ENCODE data around the gene BASP1. TPM values are rescaled to one million over a fixed set of nuclear protein-coding genes. Genes with fewer than 3 reads are reported as not detected.
"Not testable (repeated sequence)": the region's sequence is repeated elsewhere in the genome, so short reads cannot be mapped to it uniquely, and the experiment has no call there.

Gene BASP1
- total RNA-seq, 5 donors from 2014 or later (not counting 1 experiment from before 2014, with no cell fraction given), result 0.47 to 4.6 (median 2.2) TPM

DNA sequence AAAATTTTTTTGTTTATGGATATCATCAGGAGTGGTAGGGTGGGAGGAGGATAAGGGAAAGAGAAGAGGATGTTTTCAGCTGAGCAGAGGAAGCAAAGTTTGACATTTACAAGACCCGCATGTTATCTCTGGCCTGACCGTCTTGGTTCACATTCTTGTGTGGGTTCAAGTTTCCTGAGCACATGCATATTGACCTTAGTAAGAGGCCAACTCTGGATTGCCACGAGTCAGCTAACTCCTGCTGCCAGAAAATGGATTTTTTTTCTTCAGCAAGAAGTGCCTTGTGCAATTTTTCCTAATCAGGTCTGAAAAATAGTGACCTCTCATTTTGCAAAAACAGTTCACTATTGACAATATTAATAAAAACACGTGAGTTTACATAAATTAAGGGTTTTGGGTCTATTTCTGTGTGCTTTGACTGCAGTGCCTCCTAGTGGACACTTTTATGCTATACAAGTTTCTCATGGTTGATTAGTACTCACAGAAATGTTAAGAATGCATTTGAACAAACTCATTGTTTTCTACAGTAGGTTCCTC lies 27.1 kb upstream of the BASP1 start:
- ChIA-PET CTCF (interaction anchor here in 1 of 2 donors (0.6 to 2.5 kb wide), 8 partner anchors 9 to 399 kb away, joined by 3 to 10 read pairs (median 3); no protein-coding TSS in a partner anchor), POLR2A (no interaction called here)
- Mint-ChIP-seq H3K4me1 (no peaks in the 10 kb centered on the region), H3K36me3 (no peaks in the 10 kb centered on the region), H3K27me3 (peaks cover 3 to 7% of the 10 kb centered on the region in 2 donors), H3K4me3 (no peak overlapping the region), H3K9me3 (no peaks in the 10 kb centered on the region), H3K27ac (no peak overlapping the region)
- H3K9me3 ChIP-seq, result no peaks in the 10 kb centered on the region
- ATAC-seq (replicated peaks in 1 of 4) (no peak), DNase-seq (peak in 3 of 35 experiments; percentile 2 to 33 (median 10))
- H3K27ac ChIP-seq (ENCODE audit: low read length), result no peak overlapping the region
- no peaks in the 10 kb centered on the region for H3K4me1 ChIP-seq (ENCODE audit: control insufficient read depth in 1 of 2, extremely low read depth in 1 of 2, insufficient read depth in 2 of 2, low read length in 2 of 2)
- 19% methylated on average over 3 of the region's 4 CpGs for WGBS (ENCODE audit: insufficient coverage)
- no peaks in the 10 kb centered on the region for H3K36me3 ChIP-seq (ENCODE audit: control insufficient read depth in 2 of 2, extremely low read depth in 1 of 2, insufficient read depth in 1 of 2, low read length in 1 of 2)
- H3K4me3 ChIP-seq (ENCODE audit: control insufficient read depth in 1 of 2, extremely low read depth in 1 of 2, low read length in 1 of 2), result no peak overlapping the region
- peaks cover 0 to 13% of the 10 kb centered on the region in 2 experiments for H3K27me3 ChIP-seq (replicated peaks in 1 of 2; ENCODE audit: control insufficient read depth in 2 of 2, extremely low read depth in 1 of 2, insufficient read depth in 2 of 2, low read length in 1 of 2)

DNA sequence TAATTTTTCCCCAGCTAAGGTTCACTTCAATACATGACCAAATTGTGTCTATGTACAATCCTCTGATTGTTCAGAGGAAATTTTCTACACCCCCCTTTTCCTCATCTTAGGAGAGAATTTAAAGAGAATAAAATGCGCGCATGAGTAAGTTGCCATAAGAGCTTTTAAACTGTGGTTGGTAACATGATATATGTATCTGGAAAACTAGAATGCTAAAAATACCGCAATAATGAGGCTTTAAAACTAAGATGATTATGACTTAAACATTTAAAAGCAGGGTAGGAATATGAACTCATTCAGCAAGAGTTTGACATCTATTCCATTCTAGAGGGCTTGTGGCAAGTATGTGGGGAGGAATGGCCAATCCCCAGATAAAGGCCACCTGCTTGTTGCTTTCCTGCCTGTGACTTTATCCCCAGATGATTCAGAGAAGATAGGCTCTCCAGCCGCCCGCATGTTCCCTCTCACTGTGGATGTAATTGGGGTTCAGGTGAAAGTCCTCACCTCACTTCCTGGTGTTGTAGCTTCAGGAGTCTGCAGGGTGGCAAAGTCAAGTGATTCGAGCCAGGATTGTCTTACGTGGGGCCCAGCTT lies 26.5 kb upstream of the BASP1 start:
- DNase-seq (no peak), ATAC-seq (replicated peaks in 1 of 4) (no peak)
- Histone ChIP-seq H3K36me3 (ENCODE audit: control insufficient read depth in 2 of 2, extremely low read depth in 1 of 2, insufficient read depth in 1 of 2, low read length in 1 of 2) (no peaks in the 10 kb centered on the region), H3K9me3 (no peaks in the 10 kb centered on the region), H3K4me3 (ENCODE audit: control insufficient read depth in 1 of 2, extremely low read depth in 1 of 2, low read length in 1 of 2) (no peak overlapping the region), H3K27me3 (replicated peaks in 1 of 2; ENCODE audit: control insufficient read depth in 2 of 2, extremely low read depth in 1 of 2, insufficient read depth in 2 of 2, low read length in 1 of 2) (peaks cover 0 to 13% of the 10 kb centered on the region in 2 experiments), H3K27ac (ENCODE audit: low read length) (no peak overlapping the region), H3K4me1 (ENCODE audit: control insufficient read depth in 1 of 2, extremely low read depth in 1 of 2, insufficient read depth in 2 of 2, low read length in 2 of 2) (no peaks in the 10 kb centered on the region)
- H3K4me3 Mint-ChIP-seq, result no peak overlapping the region
- no peak overlapping the region for H3K27ac Mint-ChIP-seq
- H3K4me1 Mint-ChIP-seq, result no peaks in the 10 kb centered on the region
- CTCF ChIA-PET, result interaction anchor here (0.7 to 2.5 kb wide), 6 partner anchors 9 to 1127 kb away, joined by 3 to 10 read pairs (median 3); no protein-coding TSS in a partner anchor
- no CpG with 5 or more reads among the region's 7 CpGs for WGBS (ENCODE audit: insufficient coverage)
- peaks cover 3 to 7% of the 10 kb centered on the region in 2 donors for H3K27me3 Mint-ChIP-seq
- no peaks in the 10 kb centered on the region for H3K36me3 Mint-ChIP-seq
- POLR2A ChIA-PET, result no interaction called here
- H3K9me3 Mint-ChIP-seq, result no peaks in the 10 kb centered on the region

DNA sequence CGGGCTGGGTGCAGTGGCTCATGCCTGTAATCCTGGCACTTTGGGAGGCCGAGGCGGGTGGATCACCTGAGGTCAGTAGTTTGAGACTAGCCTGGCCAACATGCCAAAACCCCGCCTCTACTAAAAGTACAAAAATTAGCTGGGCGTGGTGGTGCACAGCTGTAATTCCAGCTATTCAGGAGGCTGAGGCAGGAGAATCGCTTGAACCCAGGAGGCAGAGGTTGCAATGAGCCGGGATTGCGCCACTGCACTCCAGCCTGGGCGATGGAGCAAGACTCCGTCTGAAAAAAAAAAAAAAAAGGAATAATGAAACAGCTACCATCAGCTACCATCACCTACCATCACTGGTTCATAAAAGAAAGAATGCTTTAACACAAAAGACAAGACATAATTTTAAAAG lies 25.9 kb upstream of the BASP1 start:
- not testable (repeated sequence) for ATAC-seq (replicated peaks in 1 of 4); DNase-seq; H3K4me3 Mint-ChIP-seq; H3K27ac ChIP-seq (ENCODE audit: low read length); H3K27me3 ChIP-seq (replicated peaks in 1 of 2; ENCODE audit: control insufficient read depth in 2 of 2, extremely low read depth in 1 of 2, insufficient read depth in 2 of 2, low read length in 1 of 2); H3K9me3 Mint-ChIP-seq; H3K36me3 Mint-ChIP-seq; H3K27me3 Mint-ChIP-seq; H3K36me3 ChIP-seq (ENCODE audit: control insufficient read depth in 2 of 2, extremely low read depth in 1 of 2, insufficient read depth in 1 of 2, low read length in 1 of 2); H3K27ac Mint-ChIP-seq; H3K4me1 Mint-ChIP-seq; H3K4me3 ChIP-seq (ENCODE audit: control insufficient read depth in 1 of 2, extremely low read depth in 1 of 2, low read length in 1 of 2); H3K4me1 ChIP-seq (ENCODE audit: control insufficient read depth in 1 of 2, extremely low read depth in 1 of 2, insufficient read depth in 2 of 2, low read length in 2 of 2); H3K9me3 ChIP-seq
- 87% methylated on average over 5 of the region's 10 CpGs for WGBS (ENCODE audit: insufficient coverage)
- ChIA-PET CTCF (interaction anchor here (0.6 to 1.3 kb wide), 3 partner anchors 9 to 395 kb away, joined by 3 read pairs; no protein-coding TSS in a partner anchor), POLR2A (interaction anchor here in 1 of 2 donors (0.6 kb wide), 1 partner anchor 34 kb away, joined by 3 read pairs; no protein-coding TSS in a partner anchor)

DNA sequence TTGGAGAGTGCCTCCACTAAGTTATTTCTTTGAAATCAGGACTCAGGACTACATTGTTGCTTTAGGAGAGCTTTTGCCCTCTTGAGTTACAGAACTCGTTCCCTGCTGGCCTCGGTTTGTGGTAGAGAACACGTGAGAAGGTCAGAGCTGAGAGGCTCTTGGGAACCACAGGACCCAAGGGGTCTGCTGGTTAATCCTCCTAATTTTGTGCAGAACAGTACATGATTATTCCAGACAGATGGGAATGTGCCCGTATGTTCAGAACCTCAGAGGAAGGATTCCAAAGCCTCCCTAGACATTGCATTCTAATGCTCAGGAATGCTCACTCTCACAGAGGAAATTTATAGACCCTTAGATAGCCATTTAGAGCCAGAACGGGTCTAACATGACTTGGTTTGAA lies 25.2 kb upstream of the BASP1 start:
- ATAC-seq (replicated peaks in 1 of 4) (no peak), DNase-seq (no peak)
- CTCF ChIA-PET, result interaction anchor here (0.6 to 1.3 kb wide), 4 partner anchors 8 to 396 kb away, joined by 3 to 5 read pairs (median 4); no protein-coding TSS in a partner anchor
- H3K27ac ChIP-seq (ENCODE audit: low read length), result no peak overlapping the region
- WGBS (ENCODE audit: insufficient coverage), result 80% methylated on average over 5 of the region's 5 CpGs
- POLR2A ChIA-PET, result no interaction called here
- H3K27ac Mint-ChIP-seq, result no peak overlapping the region
- H3K36me3 ChIP-seq (ENCODE audit: control insufficient read depth in 2 of 2, extremely low read depth in 1 of 2, insufficient read depth in 1 of 2, low read length in 1 of 2), result no peaks in the 10 kb centered on the region
- no peaks in the 10 kb centered on the region for H3K9me3 Mint-ChIP-seq
- H3K4me1 Mint-ChIP-seq, result no peaks in the 10 kb centered on the region
- no peaks in the 10 kb centered on the region for H3K4me1 ChIP-seq (ENCODE audit: control insufficient read depth in 1 of 2, extremely low read depth in 1 of 2, insufficient read depth in 2 of 2, low read length in 2 of 2)
- no peaks in the 10 kb centered on the region for H3K9me3 ChIP-seq
- H3K36me3 Mint-ChIP-seq, result no peaks in the 10 kb centered on the region
- H3K4me3 Mint-ChIP-seq, result no peak overlapping the region
- H3K27me3 ChIP-seq (replicated peaks in 1 of 2; ENCODE audit: control insufficient read depth in 2 of 2, extremely low read depth in 1 of 2, insufficient read depth in 2 of 2, low read length in 1 of 2), result peaks cover 0 to 10% of the 10 kb centered on the region in 2 experiments
- H3K4me3 ChIP-seq (ENCODE audit: control insufficient read depth in 1 of 2, extremely low read depth in 1 of 2, low read length in 1 of 2), result no peak overlapping the region
- peaks cover 3 to 7% of the 10 kb centered on the region in 2 donors for H3K27me3 Mint-ChIP-seq

DNA sequence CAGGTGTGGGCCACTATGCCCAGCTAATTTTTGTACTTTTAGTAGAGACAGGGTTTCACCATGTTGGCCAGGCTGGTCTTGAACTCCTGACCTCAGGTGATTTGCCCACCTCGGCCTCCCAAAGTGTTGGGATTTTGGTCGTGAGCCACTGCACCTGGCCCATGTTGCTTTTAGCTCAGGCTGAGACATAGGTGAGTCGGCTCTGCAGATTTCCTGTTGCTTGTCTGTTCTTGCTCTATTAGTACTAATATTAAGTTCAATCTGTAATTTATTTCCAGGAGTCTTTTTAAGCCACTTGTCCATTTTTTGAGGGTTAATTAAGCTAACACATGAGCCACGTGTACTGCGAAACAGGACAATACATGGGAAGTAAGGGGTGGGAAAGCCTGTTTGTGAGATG lies 21.4 kb upstream of the BASP1 start:
- H3K9me3 ChIP-seq, result no peaks in the 10 kb centered on the region
- no peak overlapping the region for H3K27ac ChIP-seq (ENCODE audit: low read length)
- no CpG with 5 or more reads among the region's 5 CpGs for WGBS (ENCODE audit: insufficient coverage)
- no peak overlapping the region for H3K4me3 Mint-ChIP-seq
- ChIA-PET CTCF (interaction anchor here (0.6 to 1.1 kb wide), 2 partner anchors 19 to 76 kb away, joined by 3 read pairs; no protein-coding TSS in a partner anchor), POLR2A (no interaction called here)
- H3K36me3 ChIP-seq (ENCODE audit: control insufficient read depth in 2 of 2, extremely low read depth in 1 of 2, insufficient read depth in 1 of 2, low read length in 1 of 2), result no peaks in the 10 kb centered on the region
- no peaks in the 10 kb centered on the region for H3K36me3 Mint-ChIP-seq
- H3K27ac Mint-ChIP-seq, result no peak overlapping the region
- H3K9me3 Mint-ChIP-seq, result peaks cover 0 to 4% (median 0%) of the 10 kb centered on the region in 3 donors
- no peaks in the 10 kb centered on the region for H3K4me1 ChIP-seq (ENCODE audit: control insufficient read depth in 1 of 2, extremely low read depth in 1 of 2, insufficient read depth in 2 of 2, low read length in 2 of 2)
- H3K27me3 Mint-ChIP-seq, result peaks cover 0 to 4% of the 10 kb centered on the region in 2 donors
- ATAC-seq (replicated peaks in 1 of 4), result no peak
- H3K27me3 ChIP-seq (replicated peaks in 1 of 2; ENCODE audit: control insufficient read depth in 2 of 2, extremely low read depth in 1 of 2, insufficient read depth in 2 of 2, low read length in 1 of 2), result peaks cover 0 to 3% of the 10 kb centered on the region in 2 experiments
- DNase-seq, result no peak
- H3K4me1 Mint-ChIP-seq, result no peaks in the 10 kb centered on the region
- H3K4me3 ChIP-seq (ENCODE audit: control insufficient read depth in 1 of 2, extremely low read depth in 1 of 2, low read length in 1 of 2), result no peak overlapping the region

DNA sequence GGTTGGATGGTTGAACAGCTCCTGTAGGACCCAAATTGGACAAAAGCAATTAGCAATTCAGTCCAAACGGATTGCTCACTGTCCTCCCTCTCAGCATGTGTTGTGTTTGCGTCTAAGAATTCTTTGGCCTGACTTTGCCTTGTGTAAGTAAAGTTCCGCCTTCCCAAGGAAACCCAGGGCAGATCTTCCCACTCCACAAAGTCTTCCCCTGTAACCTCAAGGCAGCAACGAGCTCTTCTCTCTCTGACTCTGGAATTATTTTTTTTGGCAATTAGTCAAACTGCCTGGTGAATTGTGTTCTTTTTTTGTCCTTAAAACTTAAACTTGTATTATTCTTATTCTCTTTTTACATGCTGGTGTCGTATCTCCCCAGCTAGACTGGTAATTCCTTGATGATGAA lies 20.7 kb upstream of the BASP1 start:
- Mint-ChIP-seq H3K4me3 (no peak overlapping the region), H3K36me3 (no peaks in the 10 kb centered on the region), H3K9me3 (peaks cover 0 to 4% (median 0%) of the 10 kb centered on the region in 3 donors), H3K4me1 (no peaks in the 10 kb centered on the region), H3K27ac (no peak overlapping the region), H3K27me3 (peaks cover 0 to 4% of the 10 kb centered on the region in 2 donors)
- no peaks in the 10 kb centered on the region for H3K4me1 ChIP-seq (ENCODE audit: control insufficient read depth in 1 of 2, extremely low read depth in 1 of 2, insufficient read depth in 2 of 2, low read length in 2 of 2)
- POLR2A ChIA-PET, result no interaction called here
- WGBS (ENCODE audit: insufficient coverage), result no CpG with 5 or more reads among the region's 5 CpGs
- no peaks in the 10 kb centered on the region for H3K9me3 ChIP-seq
- H3K27me3 ChIP-seq (replicated peaks in 1 of 2; ENCODE audit: control insufficient read depth in 2 of 2, extremely low read depth in 1 of 2, insufficient read depth in 2 of 2, low read length in 1 of 2), result peaks cover 0 to 3% of the 10 kb centered on the region in 2 experiments
- ATAC-seq (replicated peaks in 1 of 4), result no peak
- no peak overlapping the region for H3K27ac ChIP-seq (ENCODE audit: low read length)
- no peaks in the 10 kb centered on the region for H3K36me3 ChIP-seq (ENCODE audit: control insufficient read depth in 2 of 2, extremely low read depth in 1 of 2, insufficient read depth in 1 of 2, low read length in 1 of 2)
- DNase-seq, result no peak
- no peak overlapping the region for H3K4me3 ChIP-seq (ENCODE audit: control insufficient read depth in 1 of 2, extremely low read depth in 1 of 2, low read length in 1 of 2)
- CTCF ChIA-PET, result interaction anchor here in 1 of 2 donors (1.1 kb wide), 1 partner anchor 19 kb away, joined by 3 read pairs; no protein-coding TSS in a partner anchor

Data from T-cell (primary cell).